Brain microvascular endothelial cell (primary cell): Measurements from ENCODE around the gene BASP1.
"Not testable (repeated sequence)": the region's sequence is repeated elsewhere in the genome, so short reads cannot be mapped to it uniquely, and the experiment has no call there.

Experiments used
- DNase-seq: peaks from one replicate; pipeline ENCODE4 v3.0.0-alpha.2; 2020
- H3K27ac ChIP-seq: fragments of 250-450 bp; sonication (Bioruptor Pico); 2 replicates; pipeline ENCODE4 v1.5.1; 2020; ENCODE audit warnings: mild to moderate bottlenecking, moderate library complexity
- H3K27me3 ChIP-seq: fragments of 250-450 bp; sonication (Bioruptor Pico); replicated peaks from 2 replicates; pipeline ENCODE4 v1.5.1; 2020; ENCODE audit warnings: mild to moderate bottlenecking
- H3K36me3 ChIP-seq: fragments of 250-450 bp; sonication (Bioruptor Pico); replicated peaks from 2 replicates; pipeline ENCODE4 v1.5.1; 2020; ENCODE audit warnings: mild to moderate bottlenecking
- H3K4me3 ChIP-seq: 2 replicates; pipeline ENCODE4 v1.5.1; 2011; ENCODE audit warnings: low read depth, mild to moderate bottlenecking, control low read depth, low read length, moderate library complexity
- in situ Hi-C: cut with HindIII; loops from 2 replicates; pipeline ENCODE4 v1.10.0; 2017; ENCODE audit warnings: low sequenced_read_pairs, low pct_ligation_motif_present
- TF ChIP-seq, protein P1 (sequence below): IDR thresholded peaks from 2 replicates; pipeline ENCODE4 v1.5.1; 2011; ENCODE audit warnings: low read depth, mild to moderate bottlenecking, moderate library complexity, low read length, control low read depth, inconsistent platforms; ENCODE audit errors: missing control alignments

Gene BASP1

DNA sequence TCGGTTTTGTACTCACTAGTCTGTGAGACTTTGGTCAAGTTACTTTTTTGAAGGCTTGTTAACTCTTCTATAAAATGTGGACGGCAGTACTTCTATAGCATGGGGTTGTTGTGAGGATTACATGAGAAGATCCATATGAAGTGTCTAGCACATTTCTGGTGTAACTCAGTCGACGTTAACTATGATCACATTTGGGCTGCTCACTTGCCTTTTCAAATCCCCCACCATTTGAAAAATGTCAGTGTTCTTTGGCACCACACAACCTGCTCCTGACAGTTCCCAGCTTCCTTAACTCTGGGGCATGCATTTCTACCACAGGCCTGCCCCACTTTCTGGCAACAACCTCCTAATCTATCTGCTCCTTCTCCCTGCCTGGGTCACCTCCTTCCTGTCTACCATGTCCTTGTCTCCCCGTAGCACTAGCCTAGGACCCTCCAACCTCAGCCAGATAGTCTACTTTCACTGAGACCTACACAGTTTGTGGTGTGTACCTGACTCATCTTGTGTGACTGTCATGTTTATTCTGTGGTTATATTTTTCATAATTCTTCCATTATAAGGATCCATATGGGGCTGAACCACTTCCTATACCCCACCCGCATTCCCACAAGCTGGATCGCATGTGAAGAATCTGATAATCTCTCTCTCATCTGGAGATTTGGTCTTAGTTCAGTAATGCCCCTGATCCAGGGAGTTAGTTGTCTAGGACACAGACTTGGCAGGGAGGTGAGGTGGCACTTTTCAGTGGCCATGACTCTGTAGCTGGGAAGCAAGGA, 30.2 kb upstream of the BASP1 start:
- H3K4me3 ChIP-seq: no peak overlapping the region
- in situ Hi-C loops: loop anchor here (25.0 kb wide), 2 partner anchors 250 to 400 kb away; partner anchors contain the start of gene MYO10
- TF ChIP-seq, protein P1, sequence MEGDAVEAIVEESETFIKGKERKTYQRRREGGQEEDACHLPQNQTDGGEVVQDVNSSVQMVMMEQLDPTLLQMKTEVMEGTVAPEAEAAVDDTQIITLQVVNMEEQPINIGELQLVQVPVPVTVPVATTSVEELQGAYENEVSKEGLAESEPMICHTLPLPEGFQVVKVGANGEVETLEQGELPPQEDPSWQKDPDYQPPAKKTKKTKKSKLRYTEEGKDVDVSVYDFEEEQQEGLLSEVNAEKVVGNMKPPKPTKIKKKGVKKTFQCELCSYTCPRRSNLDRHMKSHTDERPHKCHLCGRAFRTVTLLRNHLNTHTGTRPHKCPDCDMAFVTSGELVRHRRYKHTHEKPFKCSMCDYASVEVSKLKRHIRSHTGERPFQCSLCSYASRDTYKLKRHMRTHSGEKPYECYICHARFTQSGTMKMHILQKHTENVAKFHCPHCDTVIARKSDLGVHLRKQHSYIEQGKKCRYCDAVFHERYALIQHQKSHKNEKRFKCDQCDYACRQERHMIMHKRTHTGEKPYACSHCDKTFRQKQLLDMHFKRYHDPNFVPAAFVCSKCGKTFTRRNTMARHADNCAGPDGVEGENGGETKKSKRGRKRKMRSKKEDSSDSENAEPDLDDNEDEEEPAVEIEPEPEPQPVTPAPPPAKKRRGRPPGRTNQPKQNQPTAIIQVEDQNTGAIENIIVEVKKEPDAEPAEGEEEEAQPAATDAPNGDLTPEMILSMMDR: no peak
- no peaks in the 10 kb centered on the region for H3K36me3 ChIP-seq
- peak; percentile 45 for DNase-seq
- no peaks in the 10 kb centered on the region for H3K27me3 ChIP-seq
- peak overlapping the region; percentile 71 for H3K27ac ChIP-seq

DNA sequence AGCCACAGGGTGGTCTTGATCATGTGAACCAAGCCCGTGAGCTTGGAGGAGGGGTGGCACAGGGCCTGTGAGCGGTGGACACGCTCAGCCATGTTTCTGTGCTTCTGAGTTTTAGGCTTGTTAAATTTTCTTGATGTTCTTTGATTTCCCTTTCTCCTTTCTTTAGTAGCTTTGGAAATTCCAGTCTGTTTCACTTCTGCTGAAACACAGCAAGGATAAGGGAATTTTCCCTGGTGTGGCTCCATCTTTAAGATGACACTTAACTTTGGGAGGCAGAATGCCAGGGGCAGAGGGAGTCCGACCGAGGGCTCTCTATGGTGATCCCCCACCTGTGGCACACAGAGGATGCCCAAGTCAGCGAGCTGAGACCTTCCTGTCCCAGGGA, 29.7 kb upstream of the BASP1 start:
- TF ChIP-seq, protein P1: no peak
- H3K27ac ChIP-seq: peak overlapping the region; percentile 71
- H3K36me3 ChIP-seq: no peaks in the 10 kb centered on the region
- no peak for DNase-seq
- no peak overlapping the region for H3K4me3 ChIP-seq
- in situ Hi-C loops: loop anchor here (25.0 kb wide), 2 partner anchors 250 to 400 kb away; partner anchors contain the start of gene MYO10
- no peaks in the 10 kb centered on the region for H3K27me3 ChIP-seq

DNA sequence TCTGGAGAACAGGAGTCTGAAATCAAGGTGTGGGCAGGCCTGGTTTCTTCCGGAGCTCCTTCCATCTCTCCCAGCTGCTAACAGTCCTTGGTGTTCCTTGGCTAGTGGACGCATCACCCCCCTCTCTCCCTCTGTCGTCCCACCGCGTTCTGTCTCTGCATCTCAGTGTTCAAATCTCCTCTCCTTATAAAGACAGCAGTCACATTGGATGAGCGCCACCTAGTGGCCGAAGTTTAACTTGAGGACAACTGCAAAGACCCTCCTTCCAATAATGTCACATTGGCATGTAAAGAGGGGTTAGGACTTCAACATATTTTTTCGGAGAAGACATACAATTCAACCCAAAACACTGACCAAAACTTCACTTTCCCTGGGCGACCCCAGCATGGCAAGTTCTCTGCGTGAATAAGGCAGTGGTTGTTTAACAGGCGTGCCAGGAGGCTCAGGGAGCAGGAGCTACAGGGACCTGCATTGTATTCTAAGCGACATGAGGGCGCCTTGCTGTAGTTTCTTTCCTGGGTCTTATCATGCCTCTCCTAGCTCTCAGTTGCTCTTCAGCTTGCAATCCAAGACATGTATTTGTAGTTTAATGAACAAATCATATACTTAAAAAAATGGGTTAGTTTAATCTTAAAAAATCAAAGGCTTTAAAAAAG, 27.9 kb upstream of the BASP1 start:
- peak; percentile 84 for DNase-seq
- no peaks in the 10 kb centered on the region for H3K27me3 ChIP-seq
- no peak overlapping the region for H3K4me3 ChIP-seq
- in situ Hi-C loops: loop anchor here (25.0 kb wide), 2 partner anchors 252 to 402 kb away; partner anchors contain the start of gene MYO10
- peak overlapping the region; percentile 70 for H3K27ac ChIP-seq
- TF ChIP-seq, protein P1: peak; percentile 84
- H3K36me3 ChIP-seq: no peaks in the 10 kb centered on the region

DNA sequence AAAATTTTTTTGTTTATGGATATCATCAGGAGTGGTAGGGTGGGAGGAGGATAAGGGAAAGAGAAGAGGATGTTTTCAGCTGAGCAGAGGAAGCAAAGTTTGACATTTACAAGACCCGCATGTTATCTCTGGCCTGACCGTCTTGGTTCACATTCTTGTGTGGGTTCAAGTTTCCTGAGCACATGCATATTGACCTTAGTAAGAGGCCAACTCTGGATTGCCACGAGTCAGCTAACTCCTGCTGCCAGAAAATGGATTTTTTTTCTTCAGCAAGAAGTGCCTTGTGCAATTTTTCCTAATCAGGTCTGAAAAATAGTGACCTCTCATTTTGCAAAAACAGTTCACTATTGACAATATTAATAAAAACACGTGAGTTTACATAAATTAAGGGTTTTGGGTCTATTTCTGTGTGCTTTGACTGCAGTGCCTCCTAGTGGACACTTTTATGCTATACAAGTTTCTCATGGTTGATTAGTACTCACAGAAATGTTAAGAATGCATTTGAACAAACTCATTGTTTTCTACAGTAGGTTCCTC, 27.1 kb upstream of the BASP1 start:
- in situ Hi-C loops: loop anchor here (25.0 kb wide), 2 partner anchors 253 to 403 kb away; partner anchors contain the start of gene MYO10
- TF ChIP-seq, protein P1: peak; percentile 65
- H3K4me3 ChIP-seq: no peak overlapping the region
- no peaks in the 10 kb centered on the region for H3K36me3 ChIP-seq
- H3K27ac ChIP-seq: peak overlapping the region; percentile 70
- H3K27me3 ChIP-seq: no peaks in the 10 kb centered on the region
- peak; percentile 76 for DNase-seq

DNA sequence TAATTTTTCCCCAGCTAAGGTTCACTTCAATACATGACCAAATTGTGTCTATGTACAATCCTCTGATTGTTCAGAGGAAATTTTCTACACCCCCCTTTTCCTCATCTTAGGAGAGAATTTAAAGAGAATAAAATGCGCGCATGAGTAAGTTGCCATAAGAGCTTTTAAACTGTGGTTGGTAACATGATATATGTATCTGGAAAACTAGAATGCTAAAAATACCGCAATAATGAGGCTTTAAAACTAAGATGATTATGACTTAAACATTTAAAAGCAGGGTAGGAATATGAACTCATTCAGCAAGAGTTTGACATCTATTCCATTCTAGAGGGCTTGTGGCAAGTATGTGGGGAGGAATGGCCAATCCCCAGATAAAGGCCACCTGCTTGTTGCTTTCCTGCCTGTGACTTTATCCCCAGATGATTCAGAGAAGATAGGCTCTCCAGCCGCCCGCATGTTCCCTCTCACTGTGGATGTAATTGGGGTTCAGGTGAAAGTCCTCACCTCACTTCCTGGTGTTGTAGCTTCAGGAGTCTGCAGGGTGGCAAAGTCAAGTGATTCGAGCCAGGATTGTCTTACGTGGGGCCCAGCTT, 26.5 kb upstream of the BASP1 start:
- Histone ChIP-seq H3K27me3 (no peaks in the 10 kb centered on the region), H3K4me3 (no peak overlapping the region), H3K27ac (peak overlapping the region; percentile 70), H3K36me3 (no peaks in the 10 kb centered on the region)
- TF ChIP-seq, protein P1: no peak
- in situ Hi-C loops: loop anchor here (25.0 kb wide), 2 partner anchors 254 to 404 kb away; partner anchors contain the start of gene MYO10
- DNase-seq: peak; percentile 16

DNA sequence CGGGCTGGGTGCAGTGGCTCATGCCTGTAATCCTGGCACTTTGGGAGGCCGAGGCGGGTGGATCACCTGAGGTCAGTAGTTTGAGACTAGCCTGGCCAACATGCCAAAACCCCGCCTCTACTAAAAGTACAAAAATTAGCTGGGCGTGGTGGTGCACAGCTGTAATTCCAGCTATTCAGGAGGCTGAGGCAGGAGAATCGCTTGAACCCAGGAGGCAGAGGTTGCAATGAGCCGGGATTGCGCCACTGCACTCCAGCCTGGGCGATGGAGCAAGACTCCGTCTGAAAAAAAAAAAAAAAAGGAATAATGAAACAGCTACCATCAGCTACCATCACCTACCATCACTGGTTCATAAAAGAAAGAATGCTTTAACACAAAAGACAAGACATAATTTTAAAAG, 25.9 kb upstream of the BASP1 start:
- in situ Hi-C loops: loop anchor here (25.0 kb wide), 2 partner anchors 254 to 404 kb away; partner anchors contain the start of gene MYO10
- H3K4me3 ChIP-seq, H3K27me3 ChIP-seq, DNase-seq, H3K27ac ChIP-seq, H3K36me3 ChIP-seq: not testable (repeated sequence)
